NCI-H526 (cell line): ENCODE data around the gene ST8SIA3.
"Not testable (repeated sequence)": the region's sequence is repeated elsewhere in the genome, so short reads cannot be mapped to it uniquely, and the experiment has no call there.

Source experiments
- DNase-seq, 2 experiments: peaks; one replicate each; lab custom pipeline; 2025; lab: John Stamatoyannopoulos, UW

Gene ST8SIA3

GRCh38 chr18:57364460-57364859, 12.1 kb downstream of the ST8SIA3 start:
- DNase-seq: no peak

- DNase-seq: no peak
These were observed 14.2 kb downstream of the ST8SIA3 start for GRCh38 chr18:57366528-57367081.

- DNase-seq: no peak
These were observed 20.1 kb downstream of the ST8SIA3 start for GRCh38 chr18:57372444-57372843.

DNA sequence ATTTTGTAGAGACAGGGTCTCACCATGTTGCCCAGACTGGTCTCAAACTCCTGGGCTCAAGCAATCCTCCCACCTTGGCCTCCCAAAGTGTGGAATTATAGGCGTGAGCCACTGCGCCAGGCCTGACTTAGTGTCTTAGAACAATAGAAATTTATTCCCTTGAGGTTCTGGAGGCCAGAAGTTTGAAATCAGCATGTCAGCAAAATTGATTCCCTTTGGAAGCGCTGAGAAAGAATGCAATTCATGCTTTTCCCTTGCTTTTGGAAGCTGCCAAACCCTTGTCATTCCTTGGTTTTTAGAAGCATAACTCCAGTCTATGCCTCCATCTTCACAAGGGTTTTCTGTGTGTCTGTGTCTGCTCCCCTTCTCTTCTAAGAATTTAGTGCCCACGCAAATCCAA, 20.7 kb downstream of the ST8SIA3 start:
- no peak for DNase-seq

GRCh38 chr18:57376503-57376902, 24.1 kb downstream of the ST8SIA3 start:
- no peak for DNase-seq

GRCh38 chr18:57389271-57389670, 36.9 kb downstream of the ST8SIA3 start:
- no peak for DNase-seq

DNA sequence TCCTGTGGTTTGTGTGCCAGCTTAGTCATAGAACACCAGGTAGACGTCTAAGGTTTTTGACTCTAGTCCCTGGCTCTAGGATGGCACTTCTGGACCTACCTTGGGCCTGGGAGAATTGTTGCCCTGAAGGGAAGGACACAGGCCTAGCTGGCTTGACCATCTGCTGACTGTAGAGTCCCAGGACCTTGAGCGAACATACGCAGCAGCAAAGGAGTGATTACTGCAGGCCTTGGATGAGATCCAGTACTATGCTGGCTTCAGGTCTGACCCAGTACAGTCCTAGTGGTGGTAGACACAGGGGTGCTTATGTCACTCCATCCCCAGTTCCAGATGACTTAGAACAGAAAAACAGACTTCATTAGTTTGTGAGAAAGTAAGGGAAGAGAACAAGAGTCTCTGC, 37.7 kb downstream of the ST8SIA3 start:
- no peak for DNase-seq

DNA sequence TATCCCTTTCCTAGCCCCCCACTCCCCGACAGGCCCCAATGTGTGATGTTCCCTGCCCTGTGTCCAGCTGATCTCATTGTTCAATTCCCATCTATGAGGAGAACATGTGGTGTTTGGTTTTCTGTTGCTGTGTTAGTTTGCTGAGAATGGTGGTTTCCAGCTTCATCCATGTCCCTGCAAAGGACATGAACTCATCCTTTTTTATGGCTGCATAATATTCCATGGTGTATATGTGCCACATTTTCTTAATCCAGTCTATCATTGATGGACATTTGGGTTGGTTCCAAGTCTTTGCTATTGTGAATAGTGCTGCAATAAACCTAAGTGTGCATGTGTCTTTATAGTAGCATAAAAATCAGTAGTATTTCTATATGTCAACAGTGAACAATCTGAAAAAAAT, 42.4 kb downstream of the ST8SIA3 start:
- not testable (repeated sequence) for DNase-seq

- not testable (repeated sequence) for DNase-seq
These were observed 44.5 kb downstream of the ST8SIA3 start for GRCh38 chr18:57396831-57397230.

GRCh38 chr18:57397440-57398132, 45.2 kb downstream of the ST8SIA3 start:
- no peak for DNase-seq

GRCh38 chr18:57404345-57404744, 52.0 kb downstream of the ST8SIA3 start:
- DNase-seq: peak; percentile 83

GRCh38 chr18:57409650-57410049, 57.3 kb downstream of the ST8SIA3 start:
- no peak for DNase-seq

DNA sequence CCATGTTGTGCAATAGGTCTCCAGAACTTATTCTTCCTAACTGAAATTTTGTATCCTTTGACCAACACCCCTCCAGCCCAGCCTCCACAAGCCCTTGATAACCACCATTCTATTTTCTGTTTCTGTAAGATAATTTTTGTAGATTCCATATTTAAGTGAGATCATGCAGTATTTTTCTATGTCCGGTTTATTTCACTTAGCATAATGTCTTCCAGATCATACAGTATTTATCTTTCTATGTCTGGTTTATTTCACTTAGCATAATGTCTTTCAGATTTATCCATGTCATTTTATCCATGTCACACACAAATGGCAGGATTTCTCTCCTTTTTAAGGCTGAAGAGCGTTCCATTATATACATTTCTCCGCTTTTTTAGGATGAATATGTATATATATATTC, 58.4 kb downstream of the ST8SIA3 start:
- no peak for DNase-seq

DNA sequence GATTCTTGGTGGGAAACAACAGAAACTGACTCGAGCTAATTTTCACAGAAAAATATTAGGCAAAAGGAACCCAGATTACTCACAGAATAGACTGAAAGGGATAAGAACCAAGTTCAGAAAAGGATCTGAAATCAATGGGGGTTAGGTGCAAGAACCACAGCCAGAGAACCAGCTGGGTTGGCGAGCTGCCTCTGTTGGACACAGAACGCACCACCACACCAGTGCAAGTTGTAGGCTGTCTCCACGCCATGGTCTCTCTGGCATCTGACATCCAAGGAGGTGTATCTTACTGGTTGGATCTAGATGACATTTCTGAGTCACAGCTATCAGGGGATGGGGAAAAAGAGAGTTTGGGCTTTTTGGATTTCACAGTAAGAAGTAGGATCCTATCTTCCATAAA, 64.2 kb downstream of the ST8SIA3 start:
- no peak for DNase-seq
